Duodenal mucosa (tissue), 2 donors: ENCODE measurements around the gene SGCD.

Source experiments
- H3K27ac ChIP-seq: one replicate; pipeline ENCODE4 v1.7.0; 2013; ENCODE audit warnings: low read depth, low read length
- H3K27me3 ChIP-seq, 2 donors: one replicate each; pipeline ENCODE4 v1.7.0; 2013; ENCODE audit warnings: low read length in 2 of 2, control low read depth in 1 of 2; ENCODE audit not compliant: insufficient read depth in 2 of 2, control insufficient read depth in 1 of 2
- H3K36me3 ChIP-seq, 2 donors: one replicate each; pipeline ENCODE4 v1.7.0; 2013; ENCODE audit warnings: low read length in 2 of 2, control low read depth in 1 of 2; ENCODE audit not compliant: insufficient read depth in 2 of 2, control insufficient read depth in 1 of 2
- H3K4me1 ChIP-seq, 2 donors: one replicate each; pipeline ENCODE4 v1.7.0; 2013; ENCODE audit warnings: low read length in 2 of 2, control low read depth in 1 of 2; ENCODE audit not compliant: insufficient read depth in 2 of 2, control insufficient read depth in 1 of 2
- H3K4me3 ChIP-seq, 2 donors: one replicate each; pipeline ENCODE4 v1.7.0; 2013; ENCODE audit warnings: low read length in 2 of 2, low read depth in 1 of 2
- H3K9ac ChIP-seq, 2 donors: one replicate each; pipeline ENCODE4 v1.7.0; 2013; ENCODE audit warnings: low read length in 2 of 2, low read depth in 1 of 2
- H3K9me3 ChIP-seq, 2 donors: one replicate each; pipeline ENCODE4 v1.7.0; 2013; ENCODE audit warnings: low read length in 2 of 2, control low read depth in 1 of 2; ENCODE audit not compliant: control insufficient read depth in 1 of 2

The SGCD gene

DNA sequence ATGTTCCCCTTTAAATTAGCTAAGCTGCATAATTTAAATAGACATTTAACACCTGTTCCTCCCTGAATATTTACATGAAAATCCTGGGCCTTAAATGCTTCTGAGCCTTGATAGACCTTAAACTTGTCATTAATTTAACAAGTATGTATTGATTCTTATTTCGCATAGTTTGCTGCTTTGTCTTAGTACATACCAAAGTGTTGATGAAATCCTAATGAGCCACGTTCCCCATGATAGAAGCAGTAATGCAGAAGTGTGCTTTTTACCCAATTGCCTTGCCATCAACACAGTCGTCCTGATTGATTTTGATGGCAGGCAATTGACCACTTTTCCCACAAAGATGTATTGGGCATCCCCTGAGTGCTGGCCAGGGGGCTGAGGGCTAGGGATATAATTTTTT, 213.5 kb downstream of the SGCD start:
- no peaks in the 10 kb centered on the region for H3K9me3 ChIP-seq

DNA sequence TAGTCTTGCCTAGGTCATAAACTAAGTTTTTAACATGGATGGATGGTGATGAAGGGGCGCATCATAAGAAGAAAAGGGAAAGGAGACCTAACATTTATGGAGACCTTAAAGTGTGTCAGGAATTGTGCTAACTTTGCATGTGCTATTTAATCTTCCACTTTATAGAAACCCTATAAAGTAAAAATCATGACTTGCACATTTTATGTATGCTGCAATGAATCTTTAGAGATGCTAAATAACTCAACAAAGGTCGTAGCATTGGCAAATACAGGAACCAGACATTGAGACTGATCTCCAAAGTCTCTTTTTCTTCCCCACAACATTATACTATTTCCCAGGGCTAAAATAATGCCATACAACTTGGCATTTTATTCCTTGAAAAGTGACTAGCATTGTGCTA, 214.6 kb downstream of the SGCD start:
- Histone ChIP-seq H3K27me3 (no peaks in the 10 kb centered on the region), H3K4me1 (no peaks in the 10 kb centered on the region), H3K4me3 (no peak overlapping the region), H3K27ac (no peak overlapping the region), H3K9ac (no peak overlapping the region), H3K9me3 (no peaks in the 10 kb centered on the region), H3K36me3 (no peaks in the 10 kb centered on the region)

More for the DNA sequence above, 213.5 kb downstream of the SGCD start:
- Histone ChIP-seq H3K4me1 (no peaks in the 10 kb centered on the region), H3K36me3 (no peaks in the 10 kb centered on the region), H3K4me3 (no peak overlapping the region), H3K27me3 (no peaks in the 10 kb centered on the region), H3K27ac (no peak overlapping the region), H3K9ac (no peak overlapping the region)

DNA sequence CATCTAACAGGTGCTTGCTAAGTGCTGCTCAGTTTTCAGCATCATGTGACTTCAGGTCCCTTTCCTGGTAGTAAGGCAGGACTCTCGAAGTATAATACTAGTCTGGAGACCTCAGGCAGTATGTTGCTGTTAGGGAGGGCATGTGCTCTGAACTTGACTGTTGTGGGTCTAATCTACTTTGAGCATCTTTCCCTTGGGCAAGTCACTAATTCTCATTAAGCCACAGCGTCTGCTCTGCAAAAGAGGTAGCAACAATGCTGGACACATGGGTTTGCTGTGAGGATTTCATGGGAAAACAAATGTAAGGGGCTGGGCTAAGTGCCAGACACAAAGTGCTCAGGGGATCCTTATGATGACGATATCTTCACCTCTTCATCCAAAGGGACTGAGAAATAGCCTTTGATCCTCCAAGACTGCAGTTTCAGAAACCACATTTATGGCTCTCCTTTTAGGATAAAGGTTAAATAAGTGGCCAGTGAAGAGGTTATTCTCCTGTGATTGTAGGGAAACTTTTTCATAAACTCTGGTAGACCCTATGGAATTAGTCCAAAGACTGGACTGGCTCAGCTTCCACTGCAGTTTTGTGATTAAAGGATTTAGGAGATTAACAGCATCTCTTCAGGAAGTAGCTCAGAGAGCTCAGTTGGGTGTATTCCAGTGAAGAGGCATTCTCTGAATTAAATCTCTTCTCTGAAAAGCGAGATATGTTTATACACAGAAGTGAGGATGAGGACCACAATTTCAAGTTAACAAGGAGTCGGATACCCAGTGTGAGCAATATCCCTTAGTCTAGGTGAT, 216.6 kb downstream of the SGCD start:
- no peaks in the 10 kb centered on the region for H3K9me3 ChIP-seq
- H3K36me3 ChIP-seq = no peaks in the 10 kb centered on the region
- H3K4me1 ChIP-seq = no peaks in the 10 kb centered on the region
- H3K27ac ChIP-seq = no peak overlapping the region
- no peak overlapping the region for H3K9ac ChIP-seq
- no peak overlapping the region for H3K4me3 ChIP-seq
- H3K27me3 ChIP-seq = no peaks in the 10 kb centered on the region

DNA sequence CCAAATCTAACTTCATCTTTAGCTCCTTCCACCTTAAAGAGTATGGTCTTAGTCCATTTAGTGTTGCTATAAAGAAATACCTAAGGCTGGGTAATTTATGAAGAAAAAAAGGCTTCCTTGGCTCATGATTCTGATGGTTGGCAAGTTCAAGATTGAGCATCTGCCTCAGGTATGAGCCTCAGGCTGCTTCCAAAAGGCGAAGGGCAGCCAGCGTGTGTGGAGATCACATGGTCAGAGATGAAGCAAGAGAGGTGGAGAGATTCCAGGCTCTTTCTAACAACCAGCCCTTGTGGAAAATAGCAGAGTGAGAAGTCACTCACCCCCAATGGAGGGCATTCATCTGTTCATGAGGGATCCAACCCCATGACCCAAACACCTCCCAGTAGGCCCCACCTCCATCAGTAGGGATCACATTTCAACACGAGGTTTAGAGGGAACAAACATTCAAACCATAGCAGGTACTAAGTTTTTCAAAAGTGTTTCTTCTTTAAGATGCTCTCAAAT, 225.9 kb downstream of the SGCD start:
- Histone ChIP-seq H3K4me1 (no peaks in the 10 kb centered on the region), H3K4me3 (no peak overlapping the region), H3K36me3 (no peaks in the 10 kb centered on the region), H3K27ac (no peak overlapping the region), H3K27me3 (no peaks in the 10 kb centered on the region), H3K9ac (no peak overlapping the region), H3K9me3 (no peaks in the 10 kb centered on the region)

DNA sequence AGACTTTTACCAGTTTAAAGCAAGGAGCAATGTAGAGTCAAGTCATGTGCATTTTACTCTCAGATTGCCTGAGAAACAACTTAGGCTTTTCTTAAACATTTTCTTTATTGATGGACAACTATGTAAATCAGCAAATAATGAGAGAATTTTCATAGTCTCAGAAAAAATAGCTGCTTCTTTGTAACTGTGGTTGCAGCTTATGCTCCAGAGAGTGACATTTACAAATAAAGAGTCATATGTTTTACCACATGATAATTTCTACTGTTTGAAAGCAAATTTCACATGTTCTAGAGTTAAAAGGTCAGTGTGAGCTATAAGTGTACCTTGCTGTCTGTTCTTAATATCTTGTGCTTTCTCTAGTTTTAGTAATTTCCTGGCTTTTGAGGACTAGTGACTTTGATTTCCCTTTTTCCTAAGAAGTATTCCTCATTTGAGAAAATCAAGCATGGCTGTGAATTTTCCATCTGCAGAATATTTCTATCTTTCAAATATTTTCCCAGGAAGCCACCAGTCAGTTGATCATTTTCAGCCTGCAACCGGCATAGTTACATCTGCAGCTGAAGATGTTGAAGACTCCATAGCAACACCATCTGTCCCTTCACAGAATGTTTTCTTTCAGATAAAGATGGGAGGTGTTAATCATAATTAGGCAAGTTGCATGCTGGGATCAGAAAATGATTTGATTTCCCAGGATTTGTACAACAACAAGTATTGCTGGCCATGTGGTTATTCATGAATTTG, 229.9 kb downstream of the SGCD start:
- no peak overlapping the region for H3K27ac ChIP-seq
- no peaks in the 10 kb centered on the region for H3K27me3 ChIP-seq
- no peak overlapping the region for H3K4me3 ChIP-seq

DNA sequence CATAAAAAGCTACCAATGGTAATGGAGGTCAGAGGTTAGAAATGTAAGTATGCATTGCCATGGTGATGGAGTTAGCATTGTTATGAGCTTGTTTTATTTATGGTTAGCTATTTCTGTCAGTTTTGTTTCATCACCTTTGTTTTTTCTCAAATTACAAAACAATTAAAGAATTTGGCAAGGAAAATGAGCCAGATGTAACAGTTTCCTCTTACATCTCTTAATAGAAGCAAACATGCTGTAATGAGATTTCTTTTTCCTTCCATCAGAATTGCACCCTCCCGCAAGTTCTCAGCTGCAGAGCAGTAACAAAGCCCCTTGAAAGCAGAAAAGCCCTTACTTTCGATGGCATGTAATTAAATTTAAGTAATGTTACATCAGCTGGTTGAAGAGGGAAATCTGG, 233.0 kb downstream of the SGCD start:
- no peaks in the 10 kb centered on the region for H3K9me3 ChIP-seq
- no peak overlapping the region for H3K9ac ChIP-seq
- H3K4me3 ChIP-seq = no peak overlapping the region
- no peaks in the 10 kb centered on the region for H3K4me1 ChIP-seq
- no peaks in the 10 kb centered on the region for H3K27me3 ChIP-seq
- no peaks in the 10 kb centered on the region for H3K36me3 ChIP-seq
- H3K27ac ChIP-seq = no peak overlapping the region

More for the DNA sequence above, 229.9 kb downstream of the SGCD start:
- Histone ChIP-seq H3K36me3 (no peaks in the 10 kb centered on the region), H3K9ac (no peak overlapping the region), H3K9me3 (no peaks in the 10 kb centered on the region), H3K4me1 (no peaks in the 10 kb centered on the region)

DNA sequence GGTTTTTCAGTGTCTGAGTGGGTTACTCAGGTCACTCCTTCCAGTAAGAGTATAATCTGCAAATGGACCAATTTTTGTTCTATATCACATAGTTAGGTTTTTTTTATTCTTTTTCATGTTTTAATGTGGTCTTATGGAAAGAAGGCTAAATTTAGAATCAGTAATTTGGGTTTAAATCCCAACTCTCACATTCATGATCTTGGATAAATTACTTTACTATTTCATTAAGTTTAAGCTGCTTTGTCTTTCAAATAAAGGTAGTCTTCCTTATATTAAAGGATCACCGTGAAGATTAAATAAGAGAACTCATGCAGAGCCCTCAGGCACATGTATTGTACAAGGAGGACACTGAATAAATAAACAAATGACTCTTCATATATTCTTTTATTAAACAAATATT, 234.7 kb downstream of the SGCD start:
- Histone ChIP-seq H3K9me3 (no peaks in the 10 kb centered on the region), H3K36me3 (no peaks in the 10 kb centered on the region), H3K9ac (no peak overlapping the region), H3K27me3 (no peaks in the 10 kb centered on the region), H3K4me1 (no peaks in the 10 kb centered on the region), H3K27ac (no peak overlapping the region), H3K4me3 (no peak overlapping the region)

DNA sequence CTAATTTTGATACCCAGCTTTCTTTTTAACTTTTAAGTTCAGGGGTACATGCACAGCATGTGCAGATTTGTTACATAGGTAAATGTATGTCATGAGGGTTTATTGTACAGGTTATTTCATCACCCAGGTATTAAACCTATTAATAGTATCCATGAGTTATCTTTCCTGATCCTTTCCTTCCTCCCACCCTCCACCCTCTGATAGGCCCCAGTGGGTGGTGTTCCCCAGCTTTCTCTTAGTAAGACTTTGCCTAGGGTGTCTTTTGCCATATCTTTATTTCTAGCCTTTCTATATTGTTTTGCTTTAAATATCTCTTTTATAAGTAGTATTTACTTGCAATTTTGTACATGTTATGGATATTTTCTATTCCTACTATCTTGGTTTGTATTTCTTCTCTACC, 243.7 kb downstream of the SGCD start:
- Histone ChIP-seq H3K9ac (no peak overlapping the region), H3K4me3 (no peak overlapping the region), H3K27me3 (no peaks in the 10 kb centered on the region), H3K27ac (no peak overlapping the region), H3K36me3 (no peaks in the 10 kb centered on the region), H3K9me3 (no peaks in the 10 kb centered on the region), H3K4me1 (no peaks in the 10 kb centered on the region)

DNA sequence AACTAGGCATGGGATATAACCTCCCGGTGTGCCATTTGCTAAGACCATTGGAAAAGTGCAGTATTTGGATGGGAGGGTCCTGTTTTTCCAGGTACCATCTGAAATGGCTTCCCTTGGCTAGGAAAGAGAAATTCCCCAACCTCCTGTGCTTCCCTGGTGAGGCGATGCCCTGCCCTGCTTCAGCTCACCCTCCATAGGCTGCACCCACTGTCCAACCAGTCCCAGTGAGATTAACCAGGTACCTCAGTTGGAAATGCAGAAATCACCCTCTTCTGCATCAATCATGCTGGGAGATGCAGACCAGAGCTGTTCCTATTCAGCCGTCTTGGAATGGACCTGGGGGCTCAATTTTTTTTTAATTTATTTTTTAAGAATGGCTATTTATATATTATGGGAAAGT, 254.8 kb downstream of the SGCD start:
- no peak overlapping the region for H3K27ac ChIP-seq
- no peaks in the 10 kb centered on the region for H3K36me3 ChIP-seq
- H3K9me3 ChIP-seq = no peaks in the 10 kb centered on the region
- no peak overlapping the region for H3K9ac ChIP-seq
- no peaks in the 10 kb centered on the region for H3K4me1 ChIP-seq
- H3K4me3 ChIP-seq = no peak overlapping the region
- H3K27me3 ChIP-seq = no peaks in the 10 kb centered on the region

DNA sequence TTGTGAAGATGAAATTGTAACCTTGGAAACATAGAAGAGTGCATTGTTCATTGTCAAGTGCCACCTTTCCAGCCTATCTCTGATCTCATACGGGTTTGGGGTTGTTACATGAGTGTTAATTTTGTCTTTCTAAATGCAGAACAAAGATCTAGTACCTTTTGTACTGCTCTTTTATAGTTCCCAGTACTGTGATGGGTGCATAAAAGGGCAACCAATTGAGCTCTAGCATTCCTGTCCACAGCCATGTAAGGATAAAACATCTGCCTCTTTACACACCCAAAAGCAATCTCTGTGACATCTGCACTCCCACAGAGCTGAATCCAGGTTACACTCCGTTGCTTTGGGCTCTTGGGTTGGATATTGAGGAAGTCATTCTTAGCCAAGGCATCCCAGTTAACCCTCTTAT, 255.2 kb downstream of the SGCD start:
- Histone ChIP-seq H3K27ac (no peak overlapping the region), H3K4me1 (no peaks in the 10 kb centered on the region), H3K36me3 (no peaks in the 10 kb centered on the region)

More for the DNA sequence above, 255.2 kb downstream of the SGCD start:
- Histone ChIP-seq H3K9me3 (no peaks in the 10 kb centered on the region), H3K27me3 (no peaks in the 10 kb centered on the region), H3K9ac (no peak overlapping the region), H3K4me3 (no peak overlapping the region)
